ENCODE data around the gene AKAP13.
"Not testable (repeated sequence)": the region's sequence is repeated elsewhere in the genome, so short reads cannot be mapped to it uniquely, and the experiment has no call there.

Gene AKAP13

GRCh38 chr15:85504749-85505676 is 124.6 kb downstream of the AKAP13 start:
- DNase-seq, result peak; percentile 57

- DNase-seq, result no peak
Observed at GRCh38 chr15:85507114-85507513, 126.7 kb downstream of the AKAP13 start.

GRCh38 chr15:85509973-85510372 is 129.6 kb downstream of the AKAP13 start:
- no peak for DNase-seq

- no peak for DNase-seq
Observed at GRCh38 chr15:85514413-85514812, 134.0 kb downstream of the AKAP13 start.

- DNase-seq, result no peak
Observed at GRCh38 chr15:85515212-85515611, 134.8 kb downstream of the AKAP13 start.

GRCh38 chr15:85517086-85517485 is 136.7 kb downstream of the AKAP13 start:
- no peak for DNase-seq

- DNase-seq, result no peak
Observed at GRCh38 chr15:85518979-85519761, 138.8 kb downstream of the AKAP13 start.

DNA sequence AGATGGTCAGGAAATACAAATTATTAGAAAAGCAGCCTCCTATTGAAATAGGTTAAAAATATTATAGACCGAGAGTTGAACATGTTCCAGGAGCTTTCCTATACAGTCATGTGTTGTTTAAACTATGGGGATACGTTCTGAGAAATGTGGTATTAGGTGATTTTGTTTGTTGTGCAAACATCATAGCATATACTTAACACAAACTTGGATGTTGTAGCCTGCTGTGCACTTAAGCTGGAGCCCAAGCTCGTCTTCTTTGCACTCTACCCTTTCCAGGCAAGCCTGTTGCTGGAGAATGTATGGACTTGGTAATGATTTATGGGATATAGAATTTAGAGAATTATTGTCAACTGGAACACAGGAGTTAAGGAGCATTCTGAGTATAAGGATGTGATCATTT is 140.2 kb downstream of the AKAP13 start:
- no peak for DNase-seq

- no peak for DNase-seq
Observed at GRCh38 chr15:85523530-85523929, 143.1 kb downstream of the AKAP13 start.

- DNase-seq, result no peak
Observed at GRCh38 chr15:85525755-85526154, 145.4 kb downstream of the AKAP13 start.

DNA sequence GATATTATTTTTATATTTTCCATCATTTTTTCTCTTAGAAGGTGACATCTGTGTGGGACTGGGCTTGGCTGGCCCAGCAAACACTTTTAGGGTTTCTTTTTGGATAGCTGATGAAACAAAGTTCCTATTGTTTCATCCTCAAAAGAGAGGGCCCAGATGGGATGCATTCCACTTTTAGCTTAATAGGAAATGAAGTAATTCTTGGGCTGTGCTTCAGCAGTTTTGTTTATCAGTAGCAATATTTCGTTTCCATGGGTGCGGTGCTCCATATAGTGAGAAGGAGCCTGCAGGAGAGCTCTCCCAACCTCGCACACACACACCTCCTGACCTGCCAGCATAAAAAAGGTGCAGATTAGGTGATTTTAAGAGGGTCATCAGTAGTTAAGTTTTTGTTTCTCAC is 147.5 kb downstream of the AKAP13 start:
- DNase-seq, result no peak

DNA sequence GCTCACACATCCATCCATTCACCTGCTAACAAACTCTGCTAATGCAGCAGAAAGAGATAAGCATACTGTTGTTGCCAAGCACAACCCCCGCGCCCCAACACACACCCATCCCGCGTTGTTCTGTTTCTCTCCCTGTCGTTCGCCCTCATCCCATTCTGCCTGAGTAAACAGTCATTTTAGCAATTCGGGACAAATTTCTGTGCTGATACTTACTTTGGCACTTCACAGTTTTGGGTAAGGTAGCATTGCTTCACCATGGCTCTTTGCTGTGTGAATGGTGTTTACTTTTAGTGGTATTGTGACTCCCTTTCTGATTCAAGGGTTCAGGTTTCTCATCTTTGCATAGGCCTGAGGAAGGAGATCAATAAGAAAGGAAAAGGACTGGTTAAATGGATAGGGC is 149.7 kb downstream of the AKAP13 start:
- DNase-seq, result no peak

GRCh38 chr15:85531083-85531482 is 150.7 kb downstream of the AKAP13 start:
- DNase-seq, result no peak

- DNase-seq, result no peak
Observed at GRCh38 chr15:85532689-85533088, 152.3 kb downstream of the AKAP13 start.

DNA sequence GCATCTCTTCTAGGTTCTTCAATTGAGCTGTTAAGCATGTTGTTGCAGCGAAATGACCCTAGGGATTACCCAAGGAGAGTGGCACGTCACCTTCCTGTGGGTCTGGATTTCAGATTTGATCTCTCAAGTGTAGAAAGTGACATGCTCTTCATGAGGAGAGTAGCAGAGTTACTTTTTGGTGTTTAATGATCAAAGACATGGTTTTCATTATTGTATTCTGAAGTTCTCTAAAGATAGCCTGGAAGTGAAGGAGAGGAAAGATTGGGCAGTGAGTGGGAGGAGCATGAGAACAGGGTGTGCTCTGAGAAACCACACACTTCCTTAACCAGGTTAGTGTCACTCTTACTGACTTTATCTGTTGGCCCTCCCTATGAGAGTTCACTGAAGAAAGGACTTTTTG is 153.6 kb downstream of the AKAP13 start:
- DNase-seq, result peak; percentile 42

- DNase-seq, result not testable (repeated sequence)
Observed at GRCh38 chr15:85535533-85536330, 155.3 kb downstream of the AKAP13 start.

DNA sequence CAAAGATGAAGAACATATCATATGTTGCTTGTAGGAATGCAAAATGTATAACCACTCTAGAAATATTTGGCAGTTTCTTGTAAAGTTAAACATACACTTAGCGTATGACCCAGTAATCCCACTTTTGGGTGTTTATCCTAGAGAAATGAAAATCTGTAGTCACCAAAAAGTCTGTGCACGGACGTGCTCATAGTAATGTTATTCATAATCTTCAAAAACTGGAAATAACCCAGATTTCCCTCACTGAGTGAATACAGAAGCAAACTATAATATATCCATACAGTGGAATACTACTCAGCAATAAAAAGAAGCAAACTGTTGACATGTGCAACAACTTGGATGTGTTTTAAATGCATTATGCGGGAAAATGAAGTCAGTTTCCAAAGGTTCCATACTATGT is 155.9 kb downstream of the AKAP13 start:
- DNase-seq, result no peak

DNA sequence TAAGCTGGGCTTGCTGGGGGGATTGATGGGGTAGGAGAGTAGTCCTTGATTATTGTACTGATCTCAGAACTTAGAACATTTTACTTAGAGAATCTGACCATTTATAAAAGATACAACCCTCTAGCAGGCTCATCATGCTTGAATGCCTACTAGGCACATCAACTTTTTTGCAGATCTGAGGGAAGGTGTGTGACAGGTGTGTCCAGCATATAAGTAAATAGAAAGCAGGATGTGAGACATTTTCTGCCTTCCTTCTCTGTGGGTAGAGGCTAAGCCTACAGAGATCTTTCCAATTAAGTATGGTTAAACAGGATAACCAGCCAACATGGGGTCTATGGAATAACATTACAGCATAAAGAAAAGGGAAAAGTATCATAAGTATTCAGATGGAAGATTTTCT is 159.1 kb downstream of the AKAP13 start:
- DNase-seq, result no peak

DNA sequence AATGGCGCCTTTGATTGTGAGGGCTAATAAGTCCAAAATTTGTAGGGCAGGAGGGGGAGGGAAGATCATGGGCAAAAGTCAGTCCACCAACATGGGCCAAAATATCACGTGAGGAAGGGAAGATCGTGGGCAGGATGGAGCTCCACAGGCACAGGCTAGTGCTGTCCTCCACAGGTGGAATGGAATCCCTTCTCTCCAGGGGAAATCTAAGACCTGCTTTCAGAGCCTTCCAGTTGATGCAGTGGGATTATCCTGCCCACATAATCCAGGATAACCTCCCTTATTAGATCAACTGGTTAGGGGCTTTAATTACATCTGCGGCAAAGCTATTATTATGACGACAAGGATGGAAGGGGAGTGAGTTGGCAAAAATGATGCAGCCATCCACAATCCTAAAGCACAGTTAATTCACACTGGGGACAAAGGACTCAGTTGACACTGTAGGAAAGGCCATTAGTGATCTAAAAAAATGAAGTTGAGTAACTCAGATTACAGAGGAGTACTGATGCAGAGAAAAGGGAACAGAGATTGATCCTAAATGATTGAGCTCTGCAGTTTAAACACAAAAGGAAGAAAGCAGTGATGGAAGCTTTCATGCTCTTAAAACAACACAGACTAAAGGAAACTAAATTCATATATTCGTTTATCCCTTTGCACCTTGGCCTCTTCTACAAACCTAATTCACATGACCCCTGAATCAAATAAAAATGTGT is 159.8 kb downstream of the AKAP13 start:
- no peak for DNase-seq

DNA sequence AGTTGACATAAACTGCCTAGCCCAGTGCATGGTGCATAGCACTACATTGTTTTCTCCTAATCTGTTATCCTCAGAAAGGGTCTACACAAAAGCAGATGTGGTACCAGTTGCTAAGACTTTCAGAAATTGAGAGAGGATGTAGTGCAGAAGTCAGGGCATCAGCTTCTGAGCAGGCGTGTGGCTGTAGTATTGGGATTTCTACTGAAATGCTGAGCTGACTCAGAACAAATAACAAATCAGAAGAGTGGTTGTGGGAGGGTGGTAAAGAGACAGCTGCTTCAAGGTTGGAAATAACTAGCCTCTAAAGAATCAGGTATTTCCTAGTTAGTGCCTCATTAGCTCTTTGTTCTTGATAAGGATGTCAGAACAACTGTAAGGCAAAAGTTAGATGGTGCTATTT is 161.3 kb downstream of the AKAP13 start:
- peak; percentile 49 for DNase-seq

GRCh38 chr15:85542488-85542887 is 162.1 kb downstream of the AKAP13 start:
- no peak for DNase-seq

DNA sequence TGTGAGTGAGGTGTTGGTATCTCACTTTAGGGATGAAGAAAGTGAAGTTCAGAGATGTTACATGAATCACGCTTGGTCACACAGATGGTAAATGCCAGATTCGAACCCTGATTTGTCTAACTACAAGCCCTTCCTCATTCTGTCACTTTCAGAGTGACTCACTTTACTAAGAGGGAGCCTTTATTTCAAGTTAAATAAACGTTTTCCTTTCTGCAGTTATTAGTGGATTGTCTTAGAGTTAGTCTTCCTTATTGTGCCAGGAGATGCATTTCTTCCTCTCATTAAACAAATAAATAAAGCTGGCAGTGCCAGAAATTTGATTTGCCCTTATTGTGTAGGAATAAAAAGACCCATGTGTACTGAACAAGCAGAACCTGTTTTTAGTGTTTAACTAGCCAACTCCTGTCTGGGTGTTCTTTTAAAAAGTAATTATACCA is 162.5 kb downstream of the AKAP13 start:
- DNase-seq, result no peak
